Left ventricle myocardium inferior (tissue), 1 donor: ENCODE data around the gene UBA5. TPM values are rescaled to one million over a fixed set of nuclear protein-coding genes. Genes with fewer than 3 reads are reported as not detected.

ENCODE experiments used
- DNase-seq: peaks from one replicate; pipeline ENCODE4 v3.0.0-alpha.2; 2020
- H3K27ac ChIP-seq: fragments of 200-600 bp; replicated peaks from 2 replicates; pipeline ENCODE4 v1.8.0; 2021
- H3K27me3 ChIP-seq: fragments of 200-600 bp; 2 replicates; pipeline ENCODE4 v1.8.0; 2021; ENCODE audit warnings: low read depth
- H3K36me3 ChIP-seq: fragments of 200-600 bp; 2 replicates; pipeline ENCODE4 v1.8.0; 2021
- H3K4me1 ChIP-seq: fragments of 200-600 bp; 2 replicates; pipeline ENCODE4 v1.8.0; 2021
- H3K4me3 ChIP-seq: fragments of 200-600 bp; 2 replicates; pipeline ENCODE4 v1.8.0; 2021; ENCODE audit warnings: mild to moderate bottlenecking, moderate library complexity
- H3K9me3 ChIP-seq: fragments of 200-600 bp; replicated peaks from 2 replicates; pipeline ENCODE4 v1.8.0; 2021
- CTCF ChIP-seq: fragments of 200-600 bp; IDR thresholded peaks from 2 replicates; pipeline ENCODE4 v1.8.0; 2021; ENCODE audit warnings: antibody characterized with exemption, mild to moderate bottlenecking, borderline replicate concordance
- intact Hi-C: fragments of 100-400 bp; cut with micrococcal nuclease; formaldehyde crosslinking; loops from one replicate; pipeline ENCODE4 v1.11.0; 2022
- total RNA-seq: library from RNA; stranded (reverse); fragmentation: NEBNext Ultra II Directional; extraction: Animal tissue kit (Norgen Biotek cat#: 25700); gene quantifications from one replicate; pipeline ENCODE4 v1.2.1, GENCODE V29; 2021
- donor health status: DM: no; HTN: yes; CAD: no; lungs with severe emphysema.

The UBA5 gene
- total RNA-seq, 1 donor from 2014 or later, result 37.5 TPM

DNA sequence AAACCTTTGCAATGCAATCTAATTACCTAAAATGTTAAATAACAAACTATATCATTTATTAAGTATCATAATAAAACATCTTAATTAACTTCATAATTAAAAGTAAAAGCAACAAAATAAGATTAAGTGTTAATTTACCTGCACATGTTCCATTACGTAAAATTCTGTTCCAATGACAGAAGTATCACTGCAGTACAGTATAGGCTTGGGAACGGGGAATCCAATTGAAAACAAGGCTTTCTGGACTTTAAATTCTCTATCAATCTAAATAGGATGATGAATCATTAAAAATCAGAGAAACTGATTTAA is 17.6 kb upstream of the UBA5 start:
- Histone ChIP-seq H3K4me1 (no peaks in the 10 kb centered on the region), H3K4me3 (no peak overlapping the region), H3K27me3 (no peaks in the 10 kb centered on the region), H3K27ac (no peak overlapping the region), H3K9me3 (no peaks in the 10 kb centered on the region), H3K36me3 (peaks cover 32% of the 10 kb centered on the region)
- intact Hi-C loops, result no loop called here
- DNase-seq, result no peak
- TF ChIP-seq CTCF, result no peak

DNA sequence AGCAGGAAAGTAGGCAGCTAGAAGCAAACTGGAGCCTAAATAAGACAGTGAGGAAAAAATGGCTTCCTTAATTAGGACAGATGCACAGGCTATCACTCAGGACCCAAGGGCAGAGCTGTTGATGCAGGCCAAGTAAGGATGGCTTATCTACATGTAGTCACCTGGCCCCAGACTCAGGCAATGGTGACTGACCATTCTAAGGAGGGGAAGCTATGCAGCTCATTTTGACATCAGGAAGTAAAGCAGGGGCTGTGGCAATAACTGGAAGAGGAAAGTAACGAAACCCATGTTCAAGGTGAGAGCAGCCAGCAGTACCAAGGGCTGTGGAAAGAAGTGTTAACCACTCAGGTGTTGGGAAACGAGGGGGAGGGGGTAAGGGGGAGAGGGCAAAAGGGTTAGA is 16.8 kb upstream of the UBA5 start:
- Histone ChIP-seq H3K27ac (no peak overlapping the region), H3K9me3 (no peaks in the 10 kb centered on the region), H3K4me3 (no peak overlapping the region), H3K27me3 (no peaks in the 10 kb centered on the region), H3K36me3 (peaks cover 26% of the 10 kb centered on the region), H3K4me1 (no peaks in the 10 kb centered on the region)
- intact Hi-C loops, result no loop called here
- no peak for DNase-seq
- TF ChIP-seq CTCF, result no peak

GRCh38 chr3:132645058-132645457 is 15.1 kb upstream of the UBA5 start:
- no peak for DNase-seq
- Histone ChIP-seq H3K27me3 (no peaks in the 10 kb centered on the region), H3K9me3 (no peaks in the 10 kb centered on the region), H3K4me1 (peaks cover 13% of the 10 kb centered on the region), H3K36me3 (peaks cover 9% of the 10 kb centered on the region), H3K27ac (no peak overlapping the region), H3K4me3 (no peak overlapping the region)
- intact Hi-C loops, result no loop called here
- TF ChIP-seq CTCF, result no peak

DNA sequence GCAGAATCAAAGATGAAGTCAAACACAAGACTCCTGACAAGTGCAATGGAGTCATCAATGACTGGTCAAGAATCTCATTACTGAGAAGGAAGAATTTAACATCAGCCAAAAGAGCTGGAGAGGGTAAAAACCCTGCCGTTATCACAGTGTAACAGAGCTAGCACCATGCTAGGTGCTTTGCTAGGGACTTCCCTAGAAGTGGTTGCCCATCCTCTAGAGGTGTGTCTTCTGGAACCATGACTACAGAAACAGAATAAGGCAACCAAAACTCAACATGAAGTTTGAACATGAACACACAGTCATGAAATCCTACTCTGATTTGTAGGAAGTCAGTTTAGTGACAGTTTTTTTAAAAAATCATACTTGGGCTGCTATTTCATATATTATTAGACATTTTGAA is 10.0 kb upstream of the UBA5 start:
- DNase-seq, result no peak
- no peak for TF ChIP-seq CTCF
- H3K27ac ChIP-seq, result no peak overlapping the region
- no peak overlapping the region for H3K4me3 ChIP-seq
- H3K4me1 ChIP-seq, result peaks cover 50% of the 10 kb centered on the region
- intact Hi-C loops, result no loop called here
- H3K9me3 ChIP-seq, result no peaks in the 10 kb centered on the region
- H3K36me3 ChIP-seq, result no peaks in the 10 kb centered on the region
- H3K27me3 ChIP-seq, result no peaks in the 10 kb centered on the region

GRCh38 chr3:132652640-132653270 is 7.4 kb upstream of the UBA5 start:
- DNase-seq, result no peak
- intact Hi-C loops, result no loop called here
- TF ChIP-seq CTCF, result no peak
- H3K27me3 ChIP-seq, result no peaks in the 10 kb centered on the region
- H3K4me3 ChIP-seq, result no peak overlapping the region
- H3K9me3 ChIP-seq, result no peaks in the 10 kb centered on the region
- no peaks in the 10 kb centered on the region for H3K36me3 ChIP-seq
- no peak overlapping the region for H3K27ac ChIP-seq
- peaks cover 75% of the 10 kb centered on the region for H3K4me1 ChIP-seq
